Epithelial cell of esophagus (primary cell): ENCODE data around the gene TTLL6.

ENCODE experiments used
- DNase-seq: peaks from one replicate; pipeline ENCODE4 v3.0.0; 2010; ENCODE audit warnings: low read depth
- H3K4me3 ChIP-seq: 2 replicates; pipeline ENCODE4 v1.5.1; 2011; ENCODE audit warnings: mild to moderate bottlenecking, low read length, control low read depth
- TF ChIP-seq, protein P1 (sequence below): IDR thresholded peaks from 2 replicates; pipeline ENCODE4 v1.5.1; 2011; ENCODE audit warnings: low read depth, mild to moderate bottlenecking, low read length, control low read depth, inconsistent platforms; ENCODE audit not compliant: insufficient read depth; ENCODE audit errors: missing control alignments

The TTLL6 gene

DNA sequence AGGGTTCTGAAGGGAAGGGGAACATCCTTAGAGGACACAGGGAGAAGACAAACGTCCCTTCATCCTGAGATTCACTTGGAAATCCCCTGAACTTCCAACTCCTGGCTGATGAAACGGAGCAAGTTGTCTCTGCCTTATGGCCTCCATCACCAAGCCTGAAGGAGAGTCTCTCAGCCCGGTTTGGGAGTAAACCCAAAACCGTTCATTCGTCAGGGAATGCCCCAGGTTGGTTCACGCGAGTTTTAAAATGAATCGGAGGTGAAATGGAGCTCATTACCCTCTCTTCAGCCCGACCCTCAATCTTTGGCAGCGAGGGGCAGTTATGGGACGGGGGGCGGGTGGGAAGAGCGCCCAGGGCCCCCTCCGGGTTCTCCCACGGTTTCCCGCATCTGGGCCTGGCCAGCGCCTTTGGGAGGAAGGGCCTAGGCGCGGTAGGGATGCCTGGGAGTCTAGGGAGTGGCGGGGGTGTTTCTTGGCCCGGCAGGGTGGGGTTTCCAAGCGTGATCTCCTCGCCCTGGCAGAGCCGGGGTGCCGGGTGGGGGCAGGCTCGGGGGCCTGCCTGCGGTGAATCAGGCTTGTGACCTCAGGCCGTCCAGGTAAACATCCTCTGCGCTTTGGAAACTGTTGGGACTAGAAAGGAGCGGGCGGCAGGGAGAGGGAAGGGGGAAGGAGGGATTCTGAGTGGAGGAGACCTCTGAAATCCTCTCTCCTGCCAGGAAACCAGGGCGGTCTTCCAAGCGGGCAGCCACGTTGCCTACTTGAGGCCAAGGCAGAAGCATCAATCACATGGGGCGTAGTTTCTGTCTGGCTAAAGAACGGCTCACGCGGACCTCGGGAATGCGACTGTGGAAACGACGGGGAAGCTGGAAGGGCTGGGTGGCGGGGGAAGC, 64.4 kb downstream of the TTLL6 start:
- DNase-seq, result no peak
- H3K4me3 ChIP-seq, result no peak overlapping the region
- TF ChIP-seq, protein P1, sequence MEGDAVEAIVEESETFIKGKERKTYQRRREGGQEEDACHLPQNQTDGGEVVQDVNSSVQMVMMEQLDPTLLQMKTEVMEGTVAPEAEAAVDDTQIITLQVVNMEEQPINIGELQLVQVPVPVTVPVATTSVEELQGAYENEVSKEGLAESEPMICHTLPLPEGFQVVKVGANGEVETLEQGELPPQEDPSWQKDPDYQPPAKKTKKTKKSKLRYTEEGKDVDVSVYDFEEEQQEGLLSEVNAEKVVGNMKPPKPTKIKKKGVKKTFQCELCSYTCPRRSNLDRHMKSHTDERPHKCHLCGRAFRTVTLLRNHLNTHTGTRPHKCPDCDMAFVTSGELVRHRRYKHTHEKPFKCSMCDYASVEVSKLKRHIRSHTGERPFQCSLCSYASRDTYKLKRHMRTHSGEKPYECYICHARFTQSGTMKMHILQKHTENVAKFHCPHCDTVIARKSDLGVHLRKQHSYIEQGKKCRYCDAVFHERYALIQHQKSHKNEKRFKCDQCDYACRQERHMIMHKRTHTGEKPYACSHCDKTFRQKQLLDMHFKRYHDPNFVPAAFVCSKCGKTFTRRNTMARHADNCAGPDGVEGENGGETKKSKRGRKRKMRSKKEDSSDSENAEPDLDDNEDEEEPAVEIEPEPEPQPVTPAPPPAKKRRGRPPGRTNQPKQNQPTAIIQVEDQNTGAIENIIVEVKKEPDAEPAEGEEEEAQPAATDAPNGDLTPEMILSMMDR, result no peak

GRCh38 chr17:48751733-48752398, 65.2 kb downstream of the TTLL6 start:
- no peak for DNase-seq
- H3K4me3 ChIP-seq, result no peak overlapping the region
- TF ChIP-seq, protein P1, result no peak

- TF ChIP-seq, protein P1, result no peak
- no peak for DNase-seq
- H3K4me3 ChIP-seq, result no peak overlapping the region
Observed at GRCh38 chr17:48751172-48751571, 65.9 kb downstream of the TTLL6 start.

DNA sequence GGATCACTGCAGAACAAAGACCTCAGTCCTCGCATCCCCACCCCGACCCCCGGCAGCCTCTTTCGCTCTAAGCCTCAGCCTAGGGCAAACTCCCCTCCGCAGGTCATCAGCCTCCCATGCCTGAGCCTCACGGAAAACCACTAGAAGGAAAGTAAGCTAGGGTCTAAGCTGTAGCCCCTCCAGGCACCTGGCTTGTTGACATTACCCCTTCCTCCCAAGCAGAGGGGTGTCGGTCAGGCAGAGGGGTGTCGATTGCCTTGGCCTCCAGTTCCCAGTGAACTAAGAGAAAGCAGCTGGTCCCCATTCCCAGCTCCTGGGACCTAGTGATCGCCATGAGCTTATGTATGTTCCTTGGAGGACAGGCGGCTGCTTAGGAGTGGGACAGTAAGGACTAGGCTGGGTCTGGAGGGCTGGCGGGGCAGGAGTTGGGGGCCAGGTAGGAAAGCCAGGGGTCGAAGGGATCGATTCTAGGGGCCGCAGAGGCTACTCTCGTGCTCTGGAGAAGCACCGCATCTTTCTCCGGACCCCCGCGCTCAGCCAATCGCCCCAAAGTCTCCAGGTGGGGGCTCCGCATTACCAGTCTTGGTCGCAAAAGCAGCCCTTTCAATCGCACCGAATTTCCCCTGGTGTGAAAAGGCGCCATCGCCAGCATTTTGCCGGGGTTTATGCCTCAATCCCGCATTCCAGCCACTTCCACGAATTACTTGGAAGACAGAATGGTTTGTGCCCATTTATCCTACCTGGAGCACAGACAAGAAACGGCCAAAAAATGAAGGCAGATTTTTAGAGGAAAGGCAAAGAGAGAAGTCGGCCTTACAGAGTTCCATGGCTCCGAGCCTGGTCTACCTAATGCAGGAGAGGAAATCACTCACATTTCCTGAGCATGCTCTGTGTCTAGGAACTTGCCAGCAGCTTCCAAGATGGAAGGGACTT, 67.1 kb downstream of the TTLL6 start:
- H3K4me3 ChIP-seq, result no peak overlapping the region
- no peak for DNase-seq

GRCh38 chr17:48748718-48749566, 68.1 kb downstream of the TTLL6 start:
- no peak overlapping the region for H3K4me3 ChIP-seq
- no peak for DNase-seq
- TF ChIP-seq, protein P1, result no peak

More for the DNA sequence above, 67.1 kb downstream of the TTLL6 start:
- TF ChIP-seq, protein P1, result no peak
